Caco-2 (cell line): ENCODE results near the gene OTOP1. TPM values are rescaled to one million over a fixed set of nuclear protein-coding genes. Genes with fewer than 3 reads are reported as not detected.
"Not testable (repeated sequence)": the region's sequence is repeated elsewhere in the genome, so short reads cannot be mapped to it uniquely, and the experiment has no call there.

Source experiments
- BruUV-seq: library from RNA; stranded (reverse); fragments of 400-500 nt; replicated peaks from 2 replicates; lab custom pipeline; 2021; lab: Mats Ljungman, UMichigan
- CTCF ChIA-PET: fragments of 300-600 bp; sonication (Branson Sonifier 250); formaldehyde crosslinking; loops from one replicate; lab custom pipeline; 2022; ENCODE audit warnings: antibody characterized with exemption; lab: Charles Lee
- POLR2A ChIA-PET: fragments of 300-600 bp; sonication (Branson Sonifier 250); formaldehyde crosslinking; loops from one replicate; lab custom pipeline; 2022; ENCODE audit warnings: antibody characterized with exemption; lab: Charles Lee
- DNase-seq, 2 experiments: peaks; one replicate each; pipeline versions ENCODE4 v3.0.0 to v3.0.0-alpha.2; 2020 to 2022
- H3K27me3 ChIP-seq: replicated peaks from 2 replicates; pipeline ENCODE4 v1.6.0; 2011; ENCODE audit warnings: low read length; ENCODE audit not compliant: control insufficient read depth, insufficient read depth
- H3K36me3 ChIP-seq: 2 replicates; pipeline ENCODE4 v1.5.1; 2011; ENCODE audit warnings: low read length; ENCODE audit not compliant: control insufficient read depth, insufficient read depth
- H3K4me1 ChIP-seq: fragments of 250-450 bp; sonication (Bioruptor Pico); 2 replicates; pipeline ENCODE4 v1.5.1; 2020; ENCODE audit warnings: mild to moderate bottlenecking
- H3K4me3 ChIP-seq: 2 replicates; pipeline ENCODE4 v1.5.1; 2011; ENCODE audit warnings: low read depth, mild to moderate bottlenecking, control low read depth, low read length
- H3K9me3 ChIP-seq: fragments of 250-450 bp; sonication (Bioruptor Pico); 2 replicates; pipeline ENCODE4 v1.5.1; 2020; ENCODE audit warnings: mild to moderate bottlenecking, moderate library complexity
- H3K27ac Mint-ChIP-seq: one replicate; pipeline ENCODE4 v1.8.0; 2022; ENCODE audit warnings: mixed read lengths; ENCODE audit not compliant: unreplicated experiment
- H3K27me3 Mint-ChIP-seq: one replicate; pipeline ENCODE4 v1.8.0; 2022; ENCODE audit warnings: mixed read lengths; ENCODE audit not compliant: insufficient read depth, unreplicated experiment
- H3K36me3 Mint-ChIP-seq: one replicate; pipeline ENCODE4 v1.8.0; 2022; ENCODE audit warnings: mild to moderate bottlenecking, mixed read lengths; ENCODE audit not compliant: insufficient read depth, unreplicated experiment
- H3K4me1 Mint-ChIP-seq: one replicate; pipeline ENCODE4 v1.8.0; 2022; ENCODE audit warnings: low read depth, mixed read lengths; ENCODE audit not compliant: unreplicated experiment
- H3K4me3 Mint-ChIP-seq: one replicate; pipeline ENCODE4 v1.8.0; 2022; ENCODE audit warnings: mild to moderate bottlenecking, moderate library complexity, mixed read lengths; ENCODE audit not compliant: unreplicated experiment
- H3K9me3 Mint-ChIP-seq: one replicate; pipeline ENCODE4 v1.8.0; 2022; ENCODE audit warnings: mixed read lengths; ENCODE audit not compliant: unreplicated experiment
- intact Hi-C: fragments of 100-400 bp; cut with micrococcal nuclease; formaldehyde crosslinking; loops from one replicate; pipeline ENCODE4 v1.10.0; 2022; ENCODE audit not compliant: unreplicated experiment
- total RNA-seq: library from RNA; stranded (reverse); gene quantifications from 2 replicates; pipeline ENCODE4 v1.2.3, GENCODE V29; 2022
- TF ChIP-seq, protein P1 (sequence below), 2 experiments: fragments of 200-600 bp in 1 of 2; IDR thresholded peaks; 1 replicate in 1 of 2; 2 replicates in 1 of 2; pipeline versions ENCODE4 v1.5.1 to v1.8.0; 2011 to 2022; ENCODE audit warnings: antibody characterized with exemption in 1 of 2, control low read depth in 1 of 2, inconsistent platforms in 1 of 2, low read depth in 1 of 2, low read length in 1 of 2, mild to moderate bottlenecking in 1 of 2, moderate library complexity in 1 of 2; ENCODE audit not compliant: insufficient read depth in 1 of 2, severe bottlenecking in 1 of 2, unreplicated experiment in 1 of 2

The OTOP1 gene
- total RNA-seq, 1 experiment from 2014 or later, result not detected

GRCh38 chr4:4245172-4245571 is 18.4 kb upstream of the OTOP1 start:
- Histone ChIP-seq H3K9me3 (no peaks in the 10 kb centered on the region), H3K27me3 (no peaks in the 10 kb centered on the region), H3K4me3 (no peak overlapping the region), H3K4me1 (peaks cover 5% of the 10 kb centered on the region), H3K36me3 (peaks cover 3% of the 10 kb centered on the region; the same call in 1 of the 2 replicates)
- no peak for DNase-seq
- no TSS peak for BruUV-seq
- Mint-ChIP-seq H3K27me3 (no peaks in the 10 kb centered on the region), H3K9me3 (no peaks in the 10 kb centered on the region), H3K36me3 (peaks cover 43% of the 10 kb centered on the region), H3K27ac (no peak overlapping the region), H3K4me3 (no peak overlapping the region), H3K4me1 (peaks cover 13% of the 10 kb centered on the region)
- intact Hi-C loops, result no loop called here
- TF ChIP-seq, protein P1, sequence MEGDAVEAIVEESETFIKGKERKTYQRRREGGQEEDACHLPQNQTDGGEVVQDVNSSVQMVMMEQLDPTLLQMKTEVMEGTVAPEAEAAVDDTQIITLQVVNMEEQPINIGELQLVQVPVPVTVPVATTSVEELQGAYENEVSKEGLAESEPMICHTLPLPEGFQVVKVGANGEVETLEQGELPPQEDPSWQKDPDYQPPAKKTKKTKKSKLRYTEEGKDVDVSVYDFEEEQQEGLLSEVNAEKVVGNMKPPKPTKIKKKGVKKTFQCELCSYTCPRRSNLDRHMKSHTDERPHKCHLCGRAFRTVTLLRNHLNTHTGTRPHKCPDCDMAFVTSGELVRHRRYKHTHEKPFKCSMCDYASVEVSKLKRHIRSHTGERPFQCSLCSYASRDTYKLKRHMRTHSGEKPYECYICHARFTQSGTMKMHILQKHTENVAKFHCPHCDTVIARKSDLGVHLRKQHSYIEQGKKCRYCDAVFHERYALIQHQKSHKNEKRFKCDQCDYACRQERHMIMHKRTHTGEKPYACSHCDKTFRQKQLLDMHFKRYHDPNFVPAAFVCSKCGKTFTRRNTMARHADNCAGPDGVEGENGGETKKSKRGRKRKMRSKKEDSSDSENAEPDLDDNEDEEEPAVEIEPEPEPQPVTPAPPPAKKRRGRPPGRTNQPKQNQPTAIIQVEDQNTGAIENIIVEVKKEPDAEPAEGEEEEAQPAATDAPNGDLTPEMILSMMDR (IDR thresholded peaks at IDR 0.05; ENCODE audit: insufficient read depth in 1 of 2, low read depth in 1 of 2, low read length in 1 of 2, severe bottlenecking in 1 of 2, unreplicated experiment in 1 of 2), result no peak
- POLR2A ChIA-PET, result no interaction called here
- CTCF ChIA-PET, result no interaction called here

DNA sequence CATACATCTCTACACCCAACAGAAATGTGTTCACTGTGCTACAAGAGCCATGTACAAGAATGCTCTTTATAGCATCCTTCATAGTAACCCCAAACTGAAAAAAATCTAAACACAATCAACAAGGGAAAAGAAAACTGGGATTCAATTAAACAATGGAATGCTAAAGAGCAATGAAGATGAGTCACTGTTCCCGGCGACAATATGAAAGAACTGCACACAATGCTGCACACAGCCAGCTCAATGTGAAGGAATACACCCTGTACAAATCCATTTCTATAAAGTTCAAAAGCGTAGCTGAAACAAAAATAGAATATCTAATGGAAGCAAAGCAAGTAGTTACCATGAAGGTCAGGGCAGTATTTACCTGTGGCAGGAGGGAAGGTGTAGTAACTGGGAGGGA is 12.8 kb upstream of the OTOP1 start:
- H3K27me3 Mint-ChIP-seq, BruUV-seq, H3K27me3 ChIP-seq, H3K9me3 ChIP-seq, H3K9me3 Mint-ChIP-seq, H3K4me3 Mint-ChIP-seq, H3K36me3 ChIP-seq, intact Hi-C loops, H3K27ac Mint-ChIP-seq, POLR2A ChIA-PET, H3K4me1 Mint-ChIP-seq, CTCF ChIA-PET, H3K4me3 ChIP-seq, H3K4me1 ChIP-seq, DNase-seq: not testable (repeated sequence)
- peaks cover 46% of the 10 kb centered on the region for H3K36me3 Mint-ChIP-seq

DNA sequence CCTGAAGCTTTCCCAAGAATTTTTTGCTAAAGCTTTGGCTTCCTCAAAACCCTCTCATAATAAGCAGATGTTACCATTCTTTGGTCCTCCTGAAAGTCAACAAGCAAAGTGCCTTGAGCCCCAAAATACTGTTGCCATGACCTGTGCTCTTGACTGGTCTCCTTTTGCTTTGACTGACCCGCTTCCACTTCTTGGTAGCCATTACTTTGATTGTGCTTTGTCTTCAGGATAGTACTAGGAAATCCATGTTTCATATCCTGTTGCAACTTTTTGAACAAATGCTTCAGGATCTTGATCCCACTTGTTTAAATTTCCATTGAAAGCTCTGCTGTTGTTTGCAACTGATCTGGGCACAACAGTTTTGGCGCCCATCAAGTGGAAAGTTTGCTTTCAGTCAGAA is 6.9 kb upstream of the OTOP1 start:
- H3K27me3 Mint-ChIP-seq, result no peaks in the 10 kb centered on the region
- intact Hi-C loops, result no loop called here
- H3K4me1 ChIP-seq, result no peaks in the 10 kb centered on the region
- TF ChIP-seq, protein P1 (IDR thresholded peaks at IDR 0.05; ENCODE audit: insufficient read depth in 1 of 2, low read depth in 1 of 2, low read length in 1 of 2, severe bottlenecking in 1 of 2, unreplicated experiment in 1 of 2), result no peak
- BruUV-seq, result no TSS peak
- H3K9me3 ChIP-seq, result no peaks in the 10 kb centered on the region
- no peaks in the 10 kb centered on the region for H3K4me1 Mint-ChIP-seq
- H3K4me3 Mint-ChIP-seq, result no peak overlapping the region
- no peaks in the 10 kb centered on the region for H3K27me3 ChIP-seq
- peaks cover 11% of the 10 kb centered on the region for H3K36me3 Mint-ChIP-seq
- no peaks in the 10 kb centered on the region for H3K36me3 ChIP-seq
- POLR2A ChIA-PET, result no interaction called here
- no peaks in the 10 kb centered on the region for H3K9me3 Mint-ChIP-seq
- DNase-seq, result no peak
- CTCF ChIA-PET, result no interaction called here
- H3K27ac Mint-ChIP-seq, result no peak overlapping the region
- no peak overlapping the region for H3K4me3 ChIP-seq

DNA sequence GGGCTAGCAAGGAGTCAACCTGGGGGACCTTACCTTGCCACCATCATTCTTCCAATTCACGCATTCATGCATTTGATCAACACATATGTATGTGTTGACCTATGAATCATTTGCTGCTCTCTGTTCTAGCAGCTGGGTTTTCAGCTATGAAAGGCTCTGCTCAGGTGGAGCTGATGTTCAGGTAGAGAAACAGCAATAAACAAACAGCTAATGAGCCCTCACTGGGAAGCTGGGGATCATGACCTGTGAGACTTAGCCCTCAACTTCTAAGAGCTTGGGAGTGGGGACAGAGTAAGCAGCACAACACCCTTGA is 1.6 kb upstream of the OTOP1 start:
- Mint-ChIP-seq H3K36me3 (no peaks in the 10 kb centered on the region), H3K27me3 (peaks cover 14% of the 10 kb centered on the region), H3K9me3 (no peaks in the 10 kb centered on the region), H3K4me3 (no peak overlapping the region), H3K27ac (no peak overlapping the region), H3K4me1 (peaks cover 4% of the 10 kb centered on the region)
- H3K36me3 ChIP-seq, result no peaks in the 10 kb centered on the region
- BruUV-seq, result no TSS peak
- no peaks in the 10 kb centered on the region for H3K27me3 ChIP-seq
- no peak for DNase-seq
- ChIA-PET POLR2A (no interaction called here), CTCF (no interaction called here)
- intact Hi-C loops, result no loop called here
- no peaks in the 10 kb centered on the region for H3K9me3 ChIP-seq
- no peaks in the 10 kb centered on the region for H3K4me1 ChIP-seq
- no peak overlapping the region for H3K4me3 ChIP-seq
- TF ChIP-seq, protein P1 (IDR thresholded peaks at IDR 0.05; ENCODE audit: insufficient read depth in 1 of 2, low read depth in 1 of 2, low read length in 1 of 2, severe bottlenecking in 1 of 2, unreplicated experiment in 1 of 2), result no peak
